C1 segment of cervical spinal cord (tissue), 14 donors: ENCODE measurements around the gene TMTC3.
"Not testable (repeated sequence)": the region's sequence is repeated elsewhere in the genome, so short reads cannot be mapped to it uniquely, and the experiment has no call there.

Experiments
- DNase-seq, 14 donors: peaks; one replicate each; lab custom pipeline; 2025; lab: John Stamatoyannopoulos, UW

Gene TMTC3

GRCh38 chr12:88166179-88166578, 24.1 kb downstream of the TMTC3 start:
- DNase-seq, result no peak

- no peak for DNase-seq
These were observed 25.3 kb downstream of the TMTC3 start for GRCh38 chr12:88167384-88167783.

- no peak for DNase-seq
These were observed 30.8 kb downstream of the TMTC3 start for GRCh38 chr12:88172844-88173407.

GRCh38 chr12:88175544-88175943, 33.4 kb downstream of the TMTC3 start:
- no peak for DNase-seq

- DNase-seq, result no peak
These were observed 37.4 kb downstream of the TMTC3 start for GRCh38 chr12:88179436-88180014.

- DNase-seq, result no peak
These were observed 39.8 kb downstream of the TMTC3 start for GRCh38 chr12:88181881-88182280.

- DNase-seq, result no peak
These were observed 40.3 kb downstream of the TMTC3 start for GRCh38 chr12:88182416-88182815.

GRCh38 chr12:88184196-88184595, 42.1 kb downstream of the TMTC3 start:
- DNase-seq, result no peak

- DNase-seq, result no peak
These were observed 43.2 kb downstream of the TMTC3 start for GRCh38 chr12:88185279-88185678.

- no peak for DNase-seq
These were observed 43.9 kb downstream of the TMTC3 start for GRCh38 chr12:88185988-88186387.

GRCh38 chr12:88187571-88187970, 45.5 kb downstream of the TMTC3 start:
- DNase-seq, result no peak

GRCh38 chr12:88188180-88188579, 46.1 kb downstream of the TMTC3 start:
- no peak for DNase-seq

GRCh38 chr12:88192426-88192825, 50.3 kb downstream of the TMTC3 start:
- no peak for DNase-seq

- DNase-seq, result no peak
These were observed 52.8 kb downstream of the TMTC3 start for GRCh38 chr12:88194868-88195267.

- DNase-seq, result no peak
These were observed 57.9 kb downstream of the TMTC3 start for GRCh38 chr12:88200029-88200428.

GRCh38 chr12:88202500-88202899, 60.4 kb downstream of the TMTC3 start:
- DNase-seq, result no peak

GRCh38 chr12:88206601-88207000, 64.5 kb downstream of the TMTC3 start:
- DNase-seq, result no peak

- DNase-seq, result no peak
These were observed 66.0 kb downstream of the TMTC3 start for GRCh38 chr12:88207921-88208620.

GRCh38 chr12:88208661-88209060, 66.6 kb downstream of the TMTC3 start:
- DNase-seq, result no peak

- not testable (repeated sequence) for DNase-seq
These were observed 68.2 kb downstream of the TMTC3 start for GRCh38 chr12:88210311-88210710.

- DNase-seq, result no peak
These were observed 76.2 kb downstream of the TMTC3 start for GRCh38 chr12:88218293-88218692.

- DNase-seq, result no peak
These were observed 77.8 kb downstream of the TMTC3 start for GRCh38 chr12:88219861-88220260.

GRCh38 chr12:88223519-88223918, 81.4 kb downstream of the TMTC3 start:
- no peak for DNase-seq
